ENCODE measurements around the gene SEC31A. TPM values are rescaled to one million over a fixed set of nuclear protein-coding genes. Genes with fewer than 3 reads are reported as not detected.

The SEC31A gene
- total and polyA plus RNA-seq, 2 of the 4 experiments (the other 2 are of a cell fraction) = 278 to 366 TPM

GRCh38 chr4:82903737-82904136, 12.8 kb upstream of the SEC31A start:
- Histone ChIP-seq H3K9ac (ENCODE audit: low read depth, low read length) (no peak overlapping the region), H3K27ac (ENCODE audit: insufficient read depth, low read length) (no peak overlapping the region), H3K9me3 (ENCODE audit: control insufficient read depth, insufficient read depth, low read length) (no peaks in the 10 kb centered on the region), H3K56ac (ENCODE audit: extremely low read depth, insufficient read depth, low read length) (no peak overlapping the region), H2BK120ac (ENCODE audit: low read depth, low read length) (no peak overlapping the region), H3K79me1 (ENCODE audit: low read depth in 1 of 2, low read length in 2 of 2) (peaks cover 0 to 9% of the 10 kb centered on the region in 2 experiments; a peak in 1 of 4 replicates), H4K20me1 (ENCODE audit: insufficient read depth, low read length) (peaks cover 2% of the 10 kb centered on the region; the same call in 1 of the 2 replicates), H3K4ac (ENCODE audit: low read depth, low read length) (no peak overlapping the region), H3K4me1 (ENCODE audit: control insufficient read depth, insufficient read depth, low read length) (no peaks in the 10 kb centered on the region), H4K5ac (ENCODE audit: low read depth, low read length) (no peak overlapping the region), H3K36me3 (ENCODE audit: control insufficient read depth, insufficient read depth, low read length) (no peaks in the 10 kb centered on the region; the same call in 1 of the 2 replicates), H2BK5ac (ENCODE audit: low read depth, low read length, poor library complexity, severe bottlenecking) (no peak overlapping the region), H2AK9ac (replicated peaks; ENCODE audit: low read depth, low read length, poor library complexity) (no peak overlapping the region), H4K91ac (ENCODE audit: insufficient read depth, low read depth, low read length) (no peak overlapping the region), H2AK5ac (ENCODE audit: low read depth, low read length) (no peak overlapping the region), H4K8ac (ENCODE audit: low read depth in 2 of 2, low read length in 2 of 2) (no peak overlapping the region), H3K9me1 (ENCODE audit: insufficient read depth, low read length) (peaks cover 2% of the 10 kb centered on the region; the same call in 1 of the 2 replicates), H3K23ac (ENCODE audit: low read depth, low read length) (no peak overlapping the region), H3K4me3 (ENCODE audit: insufficient read depth, low read depth, low read length) (no peak overlapping the region), H2BK20ac (ENCODE audit: low read depth, low read length) (no peak overlapping the region), H2BK15ac (ENCODE audit: low read depth, low read length) (no peak overlapping the region), H3K4me2 (ENCODE audit: low read depth, low read length) (no peak overlapping the region), H3K18ac (ENCODE audit: low read depth, low read length) (no peak overlapping the region), H2AFZ (replicated peaks; ENCODE audit: low read length, poor library complexity) (no peak overlapping the region), H3K27me3 (ENCODE audit: control insufficient read depth, insufficient read depth, low read length) (no peaks in the 10 kb centered on the region), H3K14ac (replicated peaks; ENCODE audit: low read depth, low read length) (no peak overlapping the region)
- intact Hi-C loops (cut with micrococcal nuclease) = no loop called here
- TF ChIP-seq BHLHE40 (IDR thresholded peaks at IDR 0.05; ENCODE audit: low read depth, low read length) (no peak), POLR2A (IDR thresholded peaks at IDR 0.05; ENCODE audit: low read depth, low read length) (no peak), NFE2L2 (IDR thresholded peaks at IDR 0.05; ENCODE audit: low read depth, low read length) (no peak), CTCF (conservative IDR thresholded peaks at IDR 0.05; ENCODE audit: low read depth, low read length) (no peak), RFX5 (IDR thresholded peaks at IDR 0.05; ENCODE audit: low read depth, low read length) (no peak), CEBPB (IDR thresholded peaks at IDR 0.05; ENCODE audit: low read depth, low read length) (no peak), ELK1 (IDR thresholded peaks at IDR 0.05; ENCODE audit: borderline replicate concordance, low read depth, low read length) (no peak), RAD21 (IDR thresholded peaks at IDR 0.05; ENCODE audit: low read length) (no peak), USF2 (IDR thresholded peaks at IDR 0.05; ENCODE audit: low read depth, low read length) (no peak), MAZ (IDR thresholded peaks at IDR 0.05; ENCODE audit: borderline replicate concordance, low read depth, low read length) (no peak), SMC3 (IDR thresholded peaks at IDR 0.05; ENCODE audit: low read depth, low read length) (no peak), RCOR1 (IDR thresholded peaks at IDR 0.05; ENCODE audit: insufficient replicate concordance, low read length) (no peak), MXI1 (IDR thresholded peaks at IDR 0.05; ENCODE audit: borderline replicate concordance, low read depth, low read length) (no peak)
- ChIA-PET CTCF (interaction anchor here (0.6 to 0.7 kb wide), 2 partner anchors 19 to 255 kb away, joined by 3 to 11 read pairs; no protein-coding TSS in a partner anchor), POLR2A (ENCODE audit: unreplicated experiment) (no interaction called here)
- DNase-seq (no peak), ATAC-seq (ENCODE audit: low read depth) (no peak)
- in situ Hi-C loops (cut with MboI; ENCODE audit: low sequenced_read_pairs) = no loop called here
- no CpG with 5 or more reads among the region's 5 CpGs for WGBS, 2 experiments (ENCODE audit: extremely low coverage in 2 of 2, insufficient read length in 1 of 2)
- no TSS peak for BruUV-seq (replicated peaks)
- dilution Hi-C loops (cut with HindIII; ENCODE audit: low sequenced_read_pairs, unreplicated experiment) = no loop called here

Measured in IMR-90 (cell line).